Neuron (in vitro differentiated cells): Measurements from ENCODE around the gene ACOT11.
"Not testable (repeated sequence)": the region's sequence is repeated elsewhere in the genome, so short reads cannot be mapped to it uniquely, and the experiment has no call there.

Experiments used
- H2AFZ ChIP-seq: one replicate; pipeline ENCODE4 v1.6.1; 2013; ENCODE audit warnings: low read depth, mild to moderate bottlenecking, inconsistent platforms, low read length, moderate library complexity
- H3K27me3 ChIP-seq: one replicate; pipeline ENCODE4 v1.6.1; 2013; ENCODE audit warnings: low read length; ENCODE audit not compliant: insufficient read depth
- H3K36me3 ChIP-seq: one replicate; pipeline ENCODE4 v1.6.1; 2013; ENCODE audit warnings: low read length; ENCODE audit not compliant: insufficient read depth
- H3K4me1 ChIP-seq: one replicate; pipeline ENCODE4 v1.6.1; 2013; ENCODE audit warnings: low read length; ENCODE audit not compliant: insufficient read depth
- H3K4me3 ChIP-seq: 2 replicates; pipeline ENCODE4 v1.5.1; 2013; ENCODE audit warnings: mild to moderate bottlenecking, low read length, moderate library complexity
- H3K9me3 ChIP-seq: one replicate; pipeline ENCODE4 v1.6.1; 2013; ENCODE audit warnings: low read length

Gene ACOT11

DNA sequence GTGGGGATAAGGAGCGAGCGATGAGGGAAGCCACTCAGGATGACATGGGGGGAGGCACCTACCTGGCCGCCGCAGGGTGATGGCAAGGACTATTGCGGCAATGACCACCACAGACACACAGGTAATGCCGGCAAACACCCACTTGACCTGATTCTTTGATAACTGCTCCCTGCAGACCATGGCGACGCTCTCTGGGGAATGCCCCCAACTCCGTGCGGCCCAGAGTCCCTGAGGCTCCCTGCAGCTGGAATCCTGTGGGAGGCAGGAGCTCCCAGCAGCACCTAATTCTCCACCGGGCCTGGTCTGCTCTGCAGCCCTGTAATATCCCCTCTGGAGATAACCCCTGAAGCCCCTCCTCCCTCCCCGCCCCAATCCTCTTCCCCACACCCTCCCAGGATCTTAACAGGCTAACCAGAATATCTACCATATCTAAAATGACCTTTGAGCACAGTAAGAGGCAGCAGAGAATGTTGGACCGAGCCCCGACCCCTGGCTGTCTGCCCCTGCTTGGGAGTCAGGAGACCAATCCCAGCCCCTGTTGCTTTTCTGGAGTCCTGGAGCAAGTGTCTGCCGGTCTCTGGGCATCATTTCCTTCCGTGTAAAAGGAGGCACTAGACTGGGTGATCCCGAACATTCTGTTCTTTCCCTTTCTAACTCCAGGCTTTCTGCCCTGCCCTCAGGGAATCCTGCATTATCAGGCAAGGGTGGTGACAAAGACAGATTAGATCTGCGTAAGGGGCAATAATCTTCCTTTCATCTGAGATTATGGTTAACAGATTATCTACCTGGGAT lies 75.4 kb downstream of the ACOT11 start, which contains the start of gene FAM151A:
FAM151A (minus strand) TSS at position 310 of the 792 bp plus-strand sequence; CDS start at position 180, 130 bp downstream.
- Histone ChIP-seq H2AFZ (no peak within 1 kb of the TSS), H3K27me3 (peaks cover 4% of the 10 kb centered on the region), H3K36me3 (no peaks in the 10 kb centered on the region), H3K4me3 (no peak within 1 kb of the TSS), H3K9me3 (no peaks in the 10 kb centered on the region), H3K4me1 (no peaks in the 10 kb centered on the region)

DNA sequence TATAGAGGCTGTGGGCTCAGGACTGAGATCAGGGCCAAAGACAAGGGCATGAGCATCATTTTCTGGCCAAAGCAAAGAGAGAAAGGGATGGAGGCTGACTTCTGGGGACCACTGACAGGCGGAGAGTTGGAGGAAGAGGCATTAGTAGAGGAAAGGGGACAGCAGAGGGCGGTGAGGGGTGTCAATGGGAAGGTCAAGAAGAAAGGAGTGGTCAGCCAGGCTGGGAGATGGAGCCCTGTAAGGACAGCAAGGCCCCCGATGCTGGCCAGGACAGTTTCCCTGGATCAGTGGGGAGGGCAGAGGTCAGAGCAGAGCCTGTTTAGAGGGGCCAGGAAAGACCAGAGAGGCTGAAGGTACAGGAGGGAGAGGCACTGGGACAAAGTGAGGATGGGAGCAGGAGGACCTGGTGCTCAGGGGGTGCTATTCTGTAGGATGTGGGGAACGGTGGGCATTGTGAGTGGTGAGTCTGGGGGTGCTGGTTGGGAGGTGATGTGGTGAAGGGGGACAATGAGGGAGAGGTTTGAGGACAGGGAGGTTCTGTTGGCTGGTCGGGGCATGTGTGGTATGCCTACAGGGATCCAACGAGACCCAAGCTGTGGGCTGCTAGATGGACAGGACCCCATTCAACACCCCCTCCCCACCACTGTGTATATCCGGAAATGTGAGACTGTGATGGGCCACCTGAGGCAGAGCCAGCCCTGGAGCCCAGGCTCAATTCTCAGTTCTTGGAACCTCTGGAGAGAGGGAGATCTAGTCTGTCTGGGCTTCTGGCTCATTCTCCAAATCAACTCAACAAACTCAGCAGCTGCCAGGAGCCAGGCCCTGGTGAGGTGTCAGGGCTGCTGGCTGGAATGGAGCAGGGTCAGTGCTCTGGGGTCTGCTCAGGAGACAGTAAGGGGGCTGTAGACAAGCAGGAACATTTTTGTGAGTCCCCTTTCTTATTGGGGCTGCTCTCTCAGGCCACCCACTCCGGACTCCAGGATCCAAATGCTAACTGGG lies 76.7 kb downstream of the ACOT11 start:
- peaks cover 4% of the 10 kb centered on the region for H3K27me3 ChIP-seq
- no peaks in the 10 kb centered on the region for H3K9me3 ChIP-seq
- H3K4me1 ChIP-seq: no peaks in the 10 kb centered on the region
- H3K36me3 ChIP-seq: no peaks in the 10 kb centered on the region
- H3K4me3 ChIP-seq: no peak overlapping the region
- H2AFZ ChIP-seq: no peak overlapping the region

DNA sequence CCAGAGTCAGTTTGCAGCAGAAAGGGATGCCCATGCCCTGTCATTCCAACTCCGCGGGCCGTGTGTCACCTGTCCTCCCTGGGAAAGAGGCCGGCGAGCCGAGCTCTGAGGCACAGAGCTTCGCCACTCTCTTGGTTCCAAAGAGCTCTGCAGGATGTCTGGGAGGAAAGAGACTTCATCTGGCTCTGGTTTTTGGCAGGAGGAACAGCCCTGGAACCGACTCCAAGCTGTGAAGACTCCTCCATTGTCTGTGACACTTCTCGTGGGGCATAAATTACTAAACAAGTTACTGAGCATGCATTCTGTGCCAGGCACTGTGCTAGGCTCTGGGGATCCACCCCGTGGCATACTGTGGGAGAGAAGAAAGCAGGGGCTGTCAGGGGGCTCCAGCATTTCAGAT lies 79.2 kb downstream of the ACOT11 start:
- H3K4me1 ChIP-seq: no peaks in the 10 kb centered on the region
- no peak overlapping the region for H3K4me3 ChIP-seq
- H2AFZ ChIP-seq: no peak overlapping the region
- peaks cover 4% of the 10 kb centered on the region for H3K27me3 ChIP-seq
- H3K9me3 ChIP-seq: no peaks in the 10 kb centered on the region
- H3K36me3 ChIP-seq: no peaks in the 10 kb centered on the region

DNA sequence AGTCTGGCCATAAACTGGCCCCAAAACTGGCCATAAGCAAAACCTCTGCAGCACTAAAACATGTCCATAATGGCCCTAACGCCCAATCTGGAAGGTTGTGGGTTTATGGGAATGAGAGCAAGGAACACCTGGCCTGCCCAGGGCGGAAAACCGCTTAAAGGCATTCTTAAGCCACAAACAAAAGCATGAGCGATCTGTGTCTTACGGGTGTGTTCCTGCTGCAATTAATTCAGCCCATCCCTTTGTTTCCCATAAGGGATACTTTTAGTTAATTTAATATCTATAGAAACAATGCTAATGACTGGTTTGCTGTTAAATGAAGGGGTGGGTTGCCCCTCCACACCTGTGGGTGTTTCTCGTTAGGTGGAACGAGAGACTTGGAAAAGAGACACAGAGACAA lies 87.8 kb downstream of the ACOT11 start:
- not testable (repeated sequence) for H3K36me3 ChIP-seq, H3K9me3 ChIP-seq, H3K4me1 ChIP-seq, H3K27me3 ChIP-seq, H3K4me3 ChIP-seq, H2AFZ ChIP-seq

DNA sequence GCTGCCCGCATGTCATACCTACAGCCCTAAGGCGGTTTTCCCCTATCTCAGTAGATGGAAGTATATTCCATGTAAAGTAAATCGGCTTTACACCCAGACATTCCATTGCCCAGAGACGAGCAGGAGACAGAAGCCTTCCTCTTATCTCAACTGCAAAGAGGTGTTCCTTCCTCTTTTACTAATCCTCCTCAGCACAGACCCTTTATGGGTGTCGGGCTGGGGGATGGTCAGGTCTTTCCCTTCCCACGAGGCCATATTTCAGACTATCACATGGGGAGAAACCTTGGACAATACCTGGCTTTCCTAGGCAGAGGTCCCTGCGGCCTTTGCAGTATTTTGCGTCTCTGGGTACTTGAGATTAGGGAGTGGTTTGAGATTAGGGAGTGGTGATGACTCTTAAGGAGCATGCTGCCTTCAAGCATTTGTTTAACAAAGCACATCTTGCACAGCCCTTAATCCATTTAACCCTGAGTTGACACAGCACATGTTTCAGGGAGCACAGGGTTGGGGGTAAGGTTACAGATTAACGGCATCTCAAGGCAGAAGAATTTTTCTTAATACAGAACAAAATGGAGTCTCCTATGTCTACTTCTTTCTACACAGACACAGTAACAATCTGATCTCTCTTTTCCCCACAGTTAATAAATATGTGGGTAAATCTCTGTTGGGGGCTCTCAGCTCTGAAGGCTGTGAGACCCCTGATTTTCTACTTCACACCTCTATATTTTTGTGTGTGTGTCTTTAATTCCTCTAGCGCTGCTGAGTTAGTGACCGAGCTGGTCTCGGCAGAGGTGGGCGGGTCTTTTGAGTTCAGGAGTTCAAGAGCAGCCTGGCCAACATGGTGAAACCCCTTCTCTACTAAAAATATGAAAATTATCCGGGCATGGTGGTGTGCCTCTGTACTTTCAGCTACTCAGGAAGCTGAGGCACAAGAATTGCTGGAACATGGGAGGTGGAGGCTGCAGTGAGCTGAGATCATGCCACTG lies 88.7 kb downstream of the ACOT11 start:
- H3K9me3 ChIP-seq, H3K4me3 ChIP-seq, H3K4me1 ChIP-seq, H2AFZ ChIP-seq, H3K27me3 ChIP-seq, H3K36me3 ChIP-seq: not testable (repeated sequence)

DNA sequence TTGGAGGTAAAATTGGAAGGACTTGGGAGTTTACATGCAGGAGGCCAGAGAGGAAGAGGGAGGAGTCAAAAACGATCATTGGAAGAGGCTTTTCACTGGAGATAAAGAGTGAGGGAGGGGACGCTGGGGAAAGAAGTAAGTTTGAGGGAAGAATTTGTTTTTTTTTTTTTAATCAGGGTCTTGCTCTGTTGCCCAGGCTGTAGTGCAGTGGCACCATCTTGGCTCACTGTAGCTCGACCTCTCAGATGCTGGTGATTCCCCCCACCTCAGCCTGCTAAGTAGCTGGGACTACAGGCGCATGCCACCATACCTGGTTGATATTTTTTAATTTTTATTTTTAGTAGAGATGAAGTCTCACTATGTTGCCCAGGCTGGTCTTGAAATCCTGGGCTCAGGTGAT lies 92.3 kb downstream of the ACOT11 start:
- H3K36me3 ChIP-seq: no peaks in the 10 kb centered on the region
- H3K4me1 ChIP-seq: no peaks in the 10 kb centered on the region
- H3K4me3 ChIP-seq: no peak overlapping the region

DNA sequence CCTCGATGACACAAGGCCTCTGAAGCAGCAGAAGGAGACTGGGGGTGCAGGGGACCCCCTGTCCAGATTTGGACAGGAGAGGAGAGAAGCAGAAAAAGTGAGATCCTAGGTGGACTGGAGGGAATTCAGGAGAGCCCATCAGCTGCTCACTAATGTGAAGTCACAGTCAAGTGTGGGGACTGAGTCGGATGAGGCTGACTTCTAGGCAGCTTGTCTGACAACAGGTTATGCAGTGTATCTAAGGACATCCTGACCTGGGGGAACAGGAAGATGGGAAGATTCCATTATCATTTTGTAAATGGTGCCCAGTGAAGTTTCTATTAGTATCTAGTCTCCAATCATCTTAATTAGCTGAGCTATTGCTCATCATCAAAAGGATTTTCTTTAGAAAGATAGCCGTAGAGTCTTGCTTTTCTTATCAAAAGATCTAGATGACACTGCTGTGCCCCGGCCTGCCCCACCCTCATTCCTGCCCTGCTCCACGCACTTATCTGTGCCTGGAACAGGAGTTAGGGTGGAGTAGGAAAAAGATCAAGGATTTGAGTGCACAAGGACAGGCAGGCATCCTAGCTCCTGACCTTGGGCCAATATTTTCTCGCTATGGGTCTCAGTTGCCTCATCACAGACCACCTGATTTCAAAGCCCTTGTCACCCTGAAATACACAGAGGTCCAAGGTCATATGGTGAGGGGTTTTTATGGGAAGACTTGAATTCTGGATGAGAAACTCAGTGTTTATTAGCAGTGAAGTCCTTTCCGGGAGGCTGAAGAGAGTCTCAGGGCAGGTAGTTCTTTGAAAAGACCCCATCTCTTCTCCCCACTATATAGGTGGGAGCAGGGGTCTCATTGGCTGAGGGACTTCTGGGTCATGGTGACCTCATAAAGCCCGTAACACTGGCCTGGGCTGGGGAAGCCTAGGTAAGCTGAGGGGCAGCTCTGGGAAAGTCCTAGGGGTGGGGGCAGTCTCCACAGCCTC lies 93.1 kb downstream of the ACOT11 start, which contains the start of gene MROH7:
MROH7 (plus strand) TSS at position 924 of the 974 bp plus-strand sequence. CDS start 11,141 bp downstream, outside the sequence.
- H3K36me3 ChIP-seq: no peaks in the 10 kb centered on the region
- H2AFZ ChIP-seq: no peak within 1 kb of the TSS
- no peaks in the 10 kb centered on the region for H3K4me1 ChIP-seq
- H3K9me3 ChIP-seq: no peaks in the 10 kb centered on the region
- no peaks in the 10 kb centered on the region for H3K27me3 ChIP-seq
- no peak within 1 kb of the TSS for H3K4me3 ChIP-seq

More for the DNA sequence above, 92.3 kb downstream of the ACOT11 start:
- Histone ChIP-seq H3K9me3 (no peaks in the 10 kb centered on the region), H3K27me3 (no peaks in the 10 kb centered on the region), H2AFZ (no peak overlapping the region)

DNA sequence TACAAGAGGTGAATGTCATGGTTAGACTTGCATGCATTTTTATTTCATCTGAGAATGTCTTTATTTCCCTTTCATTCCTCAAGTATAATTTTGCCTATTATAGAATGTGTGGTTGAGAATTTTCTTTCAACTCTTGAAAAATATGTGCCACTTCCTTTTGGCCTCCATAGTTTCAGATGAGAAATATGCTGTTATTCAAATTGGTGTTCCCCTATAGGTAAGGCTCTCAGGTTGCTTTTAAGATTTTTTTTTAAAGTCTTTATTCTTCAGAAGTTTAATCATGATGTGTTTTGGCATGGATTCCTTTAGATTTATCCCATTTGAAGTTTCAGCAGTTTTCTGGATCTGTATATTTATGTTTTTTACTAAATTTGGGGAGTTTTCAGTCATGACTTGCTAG lies 95.7 kb downstream of the ACOT11 start:
- Histone ChIP-seq H3K36me3 (no peaks in the 10 kb centered on the region), H3K9me3 (no peaks in the 10 kb centered on the region), H2AFZ (no peak overlapping the region), H3K4me1 (no peaks in the 10 kb centered on the region), H3K4me3 (no peak overlapping the region), H3K27me3 (no peaks in the 10 kb centered on the region)

DNA sequence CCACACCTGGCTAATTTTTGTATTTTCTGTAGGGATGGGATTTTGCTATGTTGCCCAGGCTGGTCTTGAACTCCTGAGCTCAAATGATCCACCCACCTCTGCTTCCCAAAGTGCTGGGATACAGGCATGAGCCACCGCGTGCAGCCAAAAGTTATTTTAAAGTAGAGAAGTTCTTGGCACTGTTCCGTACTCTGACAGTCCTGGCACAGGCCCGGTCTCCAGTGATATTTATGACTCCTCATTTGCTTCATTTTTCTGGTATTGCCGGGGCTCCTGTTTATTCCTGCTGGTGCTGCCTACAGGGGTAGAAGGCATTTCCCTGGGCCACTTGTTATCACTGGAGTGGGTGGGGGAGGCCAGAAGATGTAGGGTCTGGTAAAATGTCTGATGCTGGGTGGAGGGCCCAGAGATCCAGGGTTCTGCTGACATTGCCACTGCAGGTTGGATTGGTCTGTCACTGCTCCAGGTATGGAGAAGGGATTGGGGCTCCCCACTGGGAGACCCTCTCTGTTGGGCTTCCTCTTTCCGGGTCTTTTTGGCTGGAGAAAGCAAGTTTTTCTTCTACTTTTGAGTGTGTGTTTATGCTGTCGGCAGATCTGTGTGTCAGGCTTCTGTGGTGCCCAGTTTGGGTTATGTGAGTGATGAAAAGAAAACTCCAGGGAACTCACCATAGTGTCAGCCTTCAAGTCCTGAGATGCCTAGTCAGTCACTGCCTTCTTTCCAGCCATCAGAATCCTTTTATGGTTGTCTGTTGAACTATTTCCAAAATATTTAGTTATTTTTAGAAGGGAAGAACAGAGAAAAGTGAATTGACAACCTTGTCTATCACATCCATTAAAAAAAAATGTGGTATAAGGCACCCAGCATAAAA lies 98.0 kb downstream of the ACOT11 start:
- Histone ChIP-seq H3K9me3 (no peaks in the 10 kb centered on the region), H3K4me1 (no peaks in the 10 kb centered on the region), H3K27me3 (peaks cover 4% of the 10 kb centered on the region), H3K36me3 (no peaks in the 10 kb centered on the region), H3K4me3 (no peak overlapping the region), H2AFZ (no peak overlapping the region)

DNA sequence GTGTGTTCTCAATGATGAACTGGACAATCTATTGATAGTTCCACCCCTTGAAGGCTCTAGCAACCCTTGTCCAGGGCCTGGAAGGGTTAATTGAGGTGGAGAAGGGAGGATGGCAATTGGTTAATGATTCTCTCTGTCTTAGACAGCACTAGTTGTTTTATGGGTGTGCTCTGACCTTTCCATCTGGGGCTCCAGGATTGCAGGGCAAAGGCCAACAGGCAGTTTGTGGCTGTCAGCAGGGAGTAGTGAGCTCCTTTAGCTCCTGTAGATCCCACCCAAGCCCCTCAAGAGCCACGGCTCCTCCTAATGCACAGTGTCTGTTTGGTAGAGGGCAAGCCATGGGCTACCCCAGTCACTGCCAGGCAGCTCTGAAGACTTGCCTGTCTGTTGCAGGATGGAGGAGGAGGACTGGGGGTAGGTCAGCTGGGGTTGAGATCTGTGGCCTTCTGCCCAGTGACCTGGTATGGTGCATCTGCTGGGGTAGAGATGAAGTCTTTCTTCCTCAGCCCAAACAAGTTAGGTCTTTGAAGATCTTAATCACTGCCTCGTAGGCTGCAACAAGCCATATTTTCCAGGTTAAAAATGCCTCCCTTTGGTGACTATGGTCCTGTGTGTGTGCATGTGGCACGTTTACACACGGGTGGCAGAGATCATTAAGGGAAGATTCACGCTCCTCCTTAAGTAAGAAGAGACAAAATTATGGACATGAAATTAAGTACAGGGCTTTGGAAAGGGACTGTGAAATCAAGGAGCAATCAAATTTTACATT lies 101.3 kb downstream of the ACOT11 start:
- Histone ChIP-seq H3K36me3 (no peaks in the 10 kb centered on the region), H3K27me3 (peaks cover 4% of the 10 kb centered on the region), H2AFZ (no peak overlapping the region), H3K9me3 (no peaks in the 10 kb centered on the region), H3K4me3 (no peak overlapping the region), H3K4me1 (no peaks in the 10 kb centered on the region)
